ENCODE results near the gene HPSE.
"Not testable (repeated sequence)": the region's sequence is repeated elsewhere in the genome, so short reads cannot be mapped to it uniquely, and the experiment has no call there.

Gene HPSE

GRCh38 chr4:83335701-83336100 lies 1.1 kb upstream of the HPSE start:
- in situ Hi-C loops (cut with MboI; ENCODE audit: low sequenced_read_pairs), result no loop called here

GRCh38 chr4:83331956-83332355 lies 2.7 kb downstream of the HPSE start:
- in situ Hi-C loops (cut with MboI; ENCODE audit: low sequenced_read_pairs), result no loop called here

GRCh38 chr4:83329521-83330110 lies 5.0 kb downstream of the HPSE start:
- in situ Hi-C loops (cut with MboI; ENCODE audit: low sequenced_read_pairs), result no loop called here

- in situ Hi-C loops (cut with MboI; ENCODE audit: low sequenced_read_pairs), result no loop called here
These were observed 6.0 kb downstream of the HPSE start for GRCh38 chr4:83328521-83329187.

DNA sequence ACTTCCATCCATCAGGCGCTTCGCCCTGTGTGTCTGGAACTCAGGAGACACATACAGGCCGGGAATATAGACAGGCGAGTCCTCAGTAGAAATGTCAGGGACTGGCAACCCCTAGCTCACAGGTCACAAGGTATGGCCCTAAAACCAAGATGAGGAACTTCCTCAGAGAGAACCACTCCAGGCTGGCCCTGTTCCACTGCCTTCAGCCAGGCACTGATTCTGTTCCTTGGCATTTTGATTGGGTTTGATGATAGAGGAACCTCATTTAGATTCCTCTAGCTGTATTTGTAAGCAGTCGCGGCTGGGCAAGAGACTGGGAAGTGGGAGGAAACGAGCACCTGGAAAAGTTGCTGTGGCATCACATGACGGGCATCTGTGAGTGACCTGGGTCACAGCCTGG lies 8.1 kb downstream of the HPSE start:
- in situ Hi-C loops (cut with MboI; ENCODE audit: low sequenced_read_pairs), result no loop called here

DNA sequence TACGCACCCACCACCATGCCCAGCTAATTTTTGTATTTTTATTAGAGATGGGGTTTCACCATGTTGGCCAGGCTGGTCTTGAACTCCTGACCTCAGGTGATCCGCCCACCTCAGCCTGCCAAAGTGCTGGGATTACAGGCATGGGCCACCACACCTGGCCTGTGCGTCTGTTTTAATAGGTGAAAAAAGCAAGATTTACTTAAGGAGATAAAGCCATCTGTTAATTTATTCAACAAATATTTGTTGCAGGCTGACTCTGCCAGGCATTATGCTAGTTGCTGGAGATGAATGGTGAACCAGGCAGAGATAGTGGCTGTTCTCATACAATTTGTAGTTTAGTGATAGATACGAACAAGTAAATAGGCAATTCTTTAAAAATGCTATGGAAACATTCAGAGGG lies 9.3 kb downstream of the HPSE start:
- in situ Hi-C loops (cut with MboI; ENCODE audit: low sequenced_read_pairs), result not testable (repeated sequence)

DNA sequence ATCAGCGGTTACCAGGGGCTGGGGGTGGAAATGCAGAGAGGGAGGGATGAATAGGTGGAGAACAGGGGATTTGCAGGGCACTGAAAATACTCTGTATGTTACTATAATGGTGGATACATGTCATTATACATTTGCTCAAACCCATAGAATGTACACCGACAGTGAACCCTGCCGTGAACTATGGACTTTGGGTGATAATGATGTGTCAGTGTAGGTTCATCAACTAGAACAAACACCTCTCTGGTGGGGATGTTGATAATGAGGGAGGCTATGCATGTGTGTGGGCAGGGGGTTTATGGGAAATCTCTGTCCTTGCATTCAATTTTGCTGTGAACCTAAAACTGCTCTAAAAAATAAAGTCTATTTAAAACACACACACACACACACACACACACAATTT lies 11.5 kb downstream of the HPSE start:
- in situ Hi-C loops (cut with MboI; ENCODE audit: low sequenced_read_pairs), result no loop called here

DNA sequence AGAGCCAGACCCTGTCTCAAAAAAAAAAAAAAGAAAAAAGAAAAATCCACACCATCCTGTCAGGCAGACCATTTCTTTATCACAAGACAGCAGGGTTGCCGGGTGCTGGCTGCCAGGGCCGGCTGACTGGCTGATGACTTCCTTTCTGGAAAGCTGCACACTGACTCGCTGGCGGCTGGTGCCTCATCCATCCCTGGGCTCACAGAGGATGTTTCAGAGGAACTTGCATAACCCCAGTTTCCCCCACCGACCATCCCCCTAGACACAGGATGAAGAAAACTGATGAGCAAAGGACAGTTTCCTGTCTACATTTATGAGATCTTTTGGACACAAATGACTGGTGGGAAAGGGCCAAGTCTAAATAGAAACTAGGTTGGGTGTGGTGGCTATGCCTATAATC lies 14.1 kb downstream of the HPSE start:
- in situ Hi-C loops (cut with MboI; ENCODE audit: low sequenced_read_pairs), result no loop called here

- in situ Hi-C loops (cut with MboI; ENCODE audit: low sequenced_read_pairs), result no loop called here
These were observed 16.0 kb downstream of the HPSE start for GRCh38 chr4:83318666-83319065.

DNA sequence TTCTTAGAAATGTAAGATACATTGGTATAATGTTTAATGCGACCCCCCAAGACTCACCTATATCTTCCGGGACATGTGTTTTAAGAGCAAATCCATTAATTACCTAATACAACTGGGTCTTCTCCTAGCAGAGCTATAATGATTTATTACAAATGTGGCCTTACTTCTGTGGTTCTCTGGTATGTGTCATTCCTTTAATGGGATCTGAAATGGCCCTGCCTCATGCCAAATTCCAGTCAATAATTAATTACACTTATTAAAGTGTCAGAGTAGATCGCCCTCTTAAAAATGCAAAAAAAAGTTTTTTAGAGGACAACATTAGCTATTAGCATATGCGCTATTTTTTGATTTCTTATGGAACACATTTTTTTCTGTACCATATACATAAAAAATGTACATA lies 17.0 kb downstream of the HPSE start:
- in situ Hi-C loops (cut with MboI; ENCODE audit: low sequenced_read_pairs), result no loop called here

DNA sequence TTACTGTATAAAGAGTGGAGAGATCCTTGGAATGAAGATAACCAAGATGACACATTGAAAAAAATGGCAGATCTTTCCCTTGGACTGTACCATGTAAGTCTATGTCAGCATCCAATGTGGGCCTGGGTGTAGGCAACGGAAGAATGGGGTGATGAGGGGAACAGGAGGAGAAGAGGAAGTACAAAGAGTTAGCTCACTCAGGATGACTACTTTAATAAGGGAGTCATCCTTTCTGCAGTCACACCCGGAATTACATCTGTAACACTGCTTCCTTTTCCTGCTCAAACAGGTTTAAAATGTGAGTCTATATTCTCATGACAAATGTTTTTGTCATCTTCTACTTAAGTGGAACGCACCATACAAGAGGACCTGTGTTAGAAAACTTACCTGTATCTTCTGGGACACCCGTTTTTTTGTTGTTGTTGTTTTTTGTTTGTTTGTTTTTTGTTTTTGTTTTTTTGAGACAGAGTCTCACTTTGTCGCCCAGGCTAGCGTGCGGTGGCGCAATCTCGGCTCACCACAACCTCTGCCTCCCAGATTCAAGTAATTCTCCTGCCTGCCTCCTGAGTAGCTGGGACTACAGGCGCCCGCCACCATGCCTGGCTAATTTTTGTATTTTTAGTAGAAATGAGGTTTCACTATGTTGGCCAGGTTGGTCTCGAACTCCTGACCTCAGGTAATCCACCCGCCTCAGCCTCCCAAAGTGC lies 18.0 kb downstream of the HPSE start:
- in situ Hi-C loops (cut with MboI; ENCODE audit: low sequenced_read_pairs), result no loop called here

DNA sequence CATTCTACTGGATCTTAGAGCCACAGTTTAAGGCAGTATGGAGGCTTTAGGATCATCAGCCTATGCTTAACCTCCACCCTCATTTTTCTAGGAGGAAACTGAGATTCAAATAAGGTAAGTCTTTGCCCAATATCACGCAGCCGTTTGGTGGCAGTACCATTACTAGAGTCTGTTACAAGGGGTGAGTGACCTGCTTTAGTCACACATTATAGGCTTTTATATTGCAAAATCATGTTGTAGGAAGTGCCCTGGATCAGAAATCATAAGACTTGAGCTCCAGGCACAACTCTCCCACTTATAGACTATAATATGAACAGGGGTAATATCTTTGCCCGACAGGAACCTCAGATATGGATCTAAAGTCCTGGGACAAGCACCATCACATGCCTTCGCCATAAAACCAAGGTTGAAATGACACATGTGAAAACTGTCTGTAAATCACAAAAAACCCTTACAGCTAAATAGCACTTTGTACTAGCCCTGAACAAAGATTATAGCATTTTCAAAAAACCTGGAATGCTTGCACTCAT lies 19.2 kb downstream of the HPSE start:
- in situ Hi-C loops (cut with MboI; ENCODE audit: low sequenced_read_pairs), result no loop called here

- in situ Hi-C loops (cut with MboI; ENCODE audit: low sequenced_read_pairs), result no loop called here
These were observed 26.0 kb downstream of the HPSE start for GRCh38 chr4:83308672-83309071.

- in situ Hi-C loops (cut with MboI; ENCODE audit: low sequenced_read_pairs), result no loop called here
These were observed 26.7 kb downstream of the HPSE start for GRCh38 chr4:83307920-83308319.

DNA sequence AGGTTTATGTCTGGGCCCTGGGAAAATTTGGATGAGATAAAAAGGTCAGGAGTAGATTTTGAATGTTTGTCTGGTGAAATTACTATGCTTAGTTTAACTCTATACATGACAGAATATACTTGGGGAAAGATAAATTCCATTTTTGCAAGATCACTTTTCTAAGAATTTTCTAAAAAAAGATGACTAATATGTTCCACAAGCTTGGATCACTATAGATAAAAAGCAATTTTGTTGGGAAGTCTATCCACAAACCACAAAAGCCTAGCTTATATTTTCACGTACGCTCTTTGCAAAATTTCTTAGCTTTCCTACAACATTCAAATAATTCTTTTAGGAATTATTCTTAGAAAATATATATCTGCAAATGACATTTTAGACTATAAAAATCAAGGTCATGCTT lies 29.5 kb downstream of the HPSE start:
- in situ Hi-C loops (cut with MboI; ENCODE audit: low sequenced_read_pairs), result no loop called here

- in situ Hi-C loops (cut with MboI; ENCODE audit: low sequenced_read_pairs), result loop anchor here (25.0 kb wide), 1 partner anchor 410 kb away; the partner anchor contains the start of gene SEC31A
These were observed 36.9 kb downstream of the HPSE start for GRCh38 chr4:83297548-83298260.

DNA sequence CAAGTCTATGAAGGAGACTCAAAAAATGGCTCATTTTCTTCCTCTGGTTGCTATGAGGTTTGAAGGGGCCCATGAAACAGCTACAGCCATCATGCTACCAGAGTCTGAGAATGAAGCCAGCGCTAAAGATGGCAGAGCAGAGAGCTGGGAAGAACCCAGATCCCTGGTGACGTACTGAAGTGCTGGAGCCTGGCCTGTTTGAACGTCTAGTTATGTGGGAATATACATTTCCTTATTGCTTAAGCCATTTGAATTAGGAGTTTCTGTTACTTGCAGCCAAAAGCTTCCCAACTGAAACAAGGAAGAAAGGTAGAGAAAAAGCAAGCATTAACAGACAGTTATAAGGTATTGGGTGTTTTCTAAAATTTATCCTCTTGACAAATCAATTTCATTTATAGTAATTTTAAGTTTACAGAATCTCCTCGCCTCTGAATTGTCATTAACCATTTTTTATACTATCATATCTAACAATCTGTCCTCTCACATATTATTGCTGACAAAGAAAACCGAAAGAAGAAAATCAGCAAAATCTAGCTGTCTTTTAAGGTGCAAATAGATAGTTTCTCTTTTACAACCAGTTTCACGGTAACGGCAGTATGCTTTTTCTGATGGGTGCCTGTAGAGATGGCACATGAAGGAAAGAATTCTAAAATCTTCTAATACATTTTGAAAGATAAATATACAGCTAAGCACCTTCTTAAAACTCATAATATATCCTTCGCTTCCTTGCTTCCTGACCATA lies 41.2 kb downstream of the HPSE start:
- in situ Hi-C loops (cut with MboI; ENCODE audit: low sequenced_read_pairs), result loop anchor here (25.0 kb wide), 1 partner anchor 406 kb away; the partner anchor contains the start of gene SEC31A

DNA sequence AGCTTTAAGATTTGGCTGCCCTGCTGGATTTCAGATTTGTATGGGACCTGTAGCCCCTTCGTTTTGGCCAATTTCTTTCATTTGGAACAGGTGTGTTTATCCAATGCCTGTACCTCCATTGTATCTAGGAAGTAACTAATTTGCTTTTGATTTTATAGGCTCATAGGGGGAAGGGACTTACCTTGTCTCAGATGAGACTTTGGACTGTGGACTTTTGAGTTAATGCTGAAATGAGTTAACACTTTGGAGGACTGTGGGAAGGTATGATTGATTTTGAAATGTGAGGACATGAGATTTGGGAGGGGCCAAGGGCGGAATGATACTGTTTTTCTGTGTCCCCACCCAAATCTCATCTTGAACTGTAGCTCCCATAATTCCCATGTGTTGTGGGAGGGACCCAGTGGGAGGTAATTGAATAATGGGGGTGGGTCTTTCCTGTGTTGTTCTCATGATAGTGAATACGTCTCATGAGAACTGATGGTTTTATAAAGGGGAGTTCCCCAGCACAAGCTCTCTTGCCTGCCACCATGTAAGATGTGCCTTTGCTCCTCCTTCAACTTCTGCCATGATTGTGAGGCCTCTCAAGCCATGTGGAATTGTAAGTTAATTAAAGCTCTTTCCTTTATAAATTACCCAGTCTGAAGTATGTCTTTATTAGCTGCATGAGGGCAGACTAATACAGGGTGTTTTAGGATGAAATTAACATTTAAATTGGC lies 44.4 kb downstream of the HPSE start:
- in situ Hi-C loops (cut with MboI; ENCODE audit: low sequenced_read_pairs), result loop anchor here (25.0 kb wide), 1 partner anchor 403 kb away; the partner anchor contains the start of gene SEC31A

DNA sequence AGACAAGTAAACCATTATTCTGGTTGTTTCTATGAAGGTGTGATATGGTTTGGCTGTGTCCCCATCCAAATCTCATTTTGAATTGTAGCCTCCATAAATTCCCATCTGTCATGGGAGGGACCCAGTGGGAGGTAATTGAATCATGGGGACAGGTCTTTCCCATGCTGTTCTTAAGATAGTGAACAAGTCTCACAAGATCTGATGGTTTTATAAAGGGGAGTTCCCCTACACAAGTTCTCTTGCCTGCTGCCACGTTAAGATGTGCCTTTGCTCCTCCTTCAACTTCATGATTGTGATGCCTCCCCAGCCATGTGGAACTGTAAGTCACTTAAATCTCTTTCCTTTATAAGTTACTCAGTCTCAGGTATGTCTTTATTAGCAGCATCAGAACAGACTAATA lies 46.3 kb downstream of the HPSE start:
- in situ Hi-C loops (cut with MboI; ENCODE audit: low sequenced_read_pairs), result loop anchor here (25.0 kb wide), 1 partner anchor 401 kb away; the partner anchor contains the start of gene SEC31A

GRCh38 chr4:83285055-83285407 lies 49.6 kb downstream of the HPSE start:
- in situ Hi-C loops (cut with MboI; ENCODE audit: low sequenced_read_pairs), result loop anchor here (25.0 kb wide), 1 partner anchor 398 kb away; the partner anchor contains the start of gene SEC31A
